Peyer's patch (tissue), 4 donors: ENCODE data around the gene SGO2. TPM values are rescaled to one million over a fixed set of nuclear protein-coding genes. Genes with fewer than 3 reads are reported as not detected.

ENCODE experiments used
- DNase-seq, 3 donors: peaks; one replicate each; pipeline ENCODE4 v3.0.0-alpha.2; 2017 to 2019
- H3K27ac ChIP-seq, 4 donors: fragments of 200-600 bp; sonication (generic); one replicate each; pipeline ENCODE4 v1.5.1; 2016 to 2019
- H3K27me3 ChIP-seq, 2 donors: fragments of 200-600 bp; sonication (generic); one replicate each; pipeline ENCODE4 v1.5.1; 2019
- H3K36me3 ChIP-seq, 3 donors: fragments of 200-600 bp; sonication (generic); one replicate each; pipeline ENCODE4 v1.5.1; 2016 to 2019
- H3K4me1 ChIP-seq, 4 donors: fragments of 200-600 bp; sonication (generic); one replicate each; pipeline ENCODE4 v1.5.1; 2016 to 2019
- H3K4me3 ChIP-seq, 4 donors: fragments of 200-600 bp; sonication (generic); 1 replicate in 3 of 4; 2 replicates in 1 of 4; pipeline ENCODE4 v1.5.1; 2016 to 2019; ENCODE audit warnings: mild to moderate bottlenecking in 1 of 4
- H3K9me3 ChIP-seq, 4 donors: fragments of 200-600 bp; sonication (generic); one replicate each; pipeline ENCODE4 v1.5.1; 2016 to 2019; ENCODE audit warnings: mild to moderate bottlenecking in 1 of 4
- CTCF ChIP-seq, 6 experiments: fragments of 450-650 bp in 4 of 6; fragments of 200-600 bp in 2 of 6; sonication (generic) in 1 of 6; IDR thresholded peaks; one replicate each; pipeline ENCODE4 v1.5.1; 2017 to 2019; ENCODE audit warnings: antibody characterized with exemption in 6 of 6, mild to moderate bottlenecking in 3 of 6, moderate library complexity in 1 of 6
- POLR2A ChIP-seq, 2 donors: fragments of 450-650 bp; IDR thresholded peaks; one replicate each; pipeline ENCODE4 v1.5.1; 2017; ENCODE audit warnings: antibody characterized with exemption in 2 of 2, mild to moderate bottlenecking in 2 of 2, moderate library complexity in 2 of 2
- total RNA-seq, 4 donors: library from RNA; depleted of rRNA; stranded (reverse); fragments of >200 nt; gene quantifications; one replicate each; pipeline ENCODE4 v1.1.0, GENCODE V29; 2016

Gene SGO2
- total RNA-seq, 4 donors from 2014 or later = 2.5 to 10.0 (median 6.7) TPM

GRCh38 chr2:200523604-200524003, 2.4 kb upstream of the SGO2 start:
- DNase-seq = no peak
- Histone ChIP-seq H3K36me3 (no peaks in the 10 kb centered on the region), H3K4me3 (peak overlapping the region in 1 of 4 donors; percentile 27), H3K27me3 (no peaks in the 10 kb centered on the region), H3K9me3 (no peaks in the 10 kb centered on the region), H3K27ac (peak overlapping the region in 1 of 4 donors; percentile 44), H3K4me1 (peaks cover 0 to 12% (median 5%) of the 10 kb centered on the region in 4 donors)
- TF ChIP-seq CTCF (IDR thresholded peaks at IDR 0.05) (no peak), POLR2A (IDR thresholded peaks at IDR 0.05) (no peak)

- H3K9me3 ChIP-seq = no peaks in the 10 kb centered on the region
- peaks cover 0 to 12% (median 5%) of the 10 kb centered on the region in 4 donors for H3K4me1 ChIP-seq
- TF ChIP-seq POLR2A (IDR thresholded peaks at IDR 0.05) (no peak), CTCF (IDR thresholded peaks at IDR 0.05) (no peak)
- no peaks in the 10 kb centered on the region for H3K36me3 ChIP-seq
- peak overlapping the region in 1 of 4 donors; percentile 37 for H3K27ac ChIP-seq
- H3K4me3 ChIP-seq = peak overlapping the region in 2 of 4 donors; percentile 30 to 94
- H3K27me3 ChIP-seq = no peaks in the 10 kb centered on the region
- no peak for DNase-seq
Measured at GRCh38 chr2:200525066-200525465, 941 bp upstream of the SGO2 start.

GRCh38 chr2:200525551-200525881, 491 bp upstream of the SGO2 start:
- H3K27ac ChIP-seq = peak overlapping the region; percentile 55 to 79 (median 66)
- peak overlapping the region; percentile 57 to 94 (median 74) for H3K4me3 ChIP-seq
- H3K9me3 ChIP-seq = no peaks in the 10 kb centered on the region
- DNase-seq = no peak
- peaks cover 0 to 12% (median 5%) of the 10 kb centered on the region in 4 donors for H3K4me1 ChIP-seq
- no peak for TF ChIP-seq CTCF (IDR thresholded peaks at IDR 0.05)
- no peak for TF ChIP-seq POLR2A (IDR thresholded peaks at IDR 0.05)
- H3K36me3 ChIP-seq = no peaks in the 10 kb centered on the region
- H3K27me3 ChIP-seq = no peaks in the 10 kb centered on the region

- Histone ChIP-seq H3K27ac (no peak overlapping the region), H3K4me3 (no peak overlapping the region), H3K36me3 (no peaks in the 10 kb centered on the region), H3K27me3 (no peaks in the 10 kb centered on the region), H3K9me3 (no peaks in the 10 kb centered on the region), H3K4me1 (peaks cover 0 to 12% (median 5%) of the 10 kb centered on the region in 4 donors)
- TF ChIP-seq CTCF (IDR thresholded peaks at IDR 0.05) (no peak), POLR2A (IDR thresholded peaks at IDR 0.05) (no peak)
- no peak for DNase-seq
Measured at GRCh38 chr2:200528228-200528627, 2.2 kb downstream of the SGO2 start.

- Histone ChIP-seq H3K36me3 (no peaks in the 10 kb centered on the region), H3K9me3 (no peaks in the 10 kb centered on the region), H3K27me3 (no peaks in the 10 kb centered on the region), H3K4me1 (no peaks in the 10 kb centered on the region), H3K27ac (no peak overlapping the region), H3K4me3 (no peak overlapping the region)
- no peak for DNase-seq
- TF ChIP-seq POLR2A (IDR thresholded peaks at IDR 0.05) = no peak
- no peak for TF ChIP-seq CTCF (IDR thresholded peaks at IDR 0.05)
Measured at GRCh38 chr2:200533754-200534153, 7.7 kb downstream of the SGO2 start.

- no peak for DNase-seq
- Histone ChIP-seq H3K36me3 (no peaks in the 10 kb centered on the region), H3K27me3 (no peaks in the 10 kb centered on the region), H3K4me1 (no peaks in the 10 kb centered on the region), H3K9me3 (no peaks in the 10 kb centered on the region), H3K4me3 (no peak overlapping the region), H3K27ac (no peak overlapping the region)
- TF ChIP-seq POLR2A (IDR thresholded peaks at IDR 0.05) (no peak), CTCF (IDR thresholded peaks at IDR 0.05) (no peak)
Measured at GRCh38 chr2:200534572-200534971, 8.6 kb downstream of the SGO2 start.
